Endothelial cell of umbilical vein (primary cell): ENCODE measurements around the gene NDUFAF2. TPM values are rescaled to one million over a fixed set of nuclear protein-coding genes. Genes with fewer than 3 reads are reported as not detected.
"Not testable (repeated sequence)": the region's sequence is repeated elsewhere in the genome, so short reads cannot be mapped to it uniquely, and the experiment has no call there.

Experiments used
- BruUV-seq: library from RNA; stranded (reverse); fragments of 400-500 nt; replicated peaks from 2 replicates; lab custom pipeline; 2021; lab: Mats Ljungman, UMichigan
- CTCF ChIA-PET: fragments of 300-600, 350-600 bp; sonication (Branson Sonifier 250); formaldehyde crosslinking; loops from one replicate; lab custom pipeline; 2021; ENCODE audit warnings: antibody characterized with exemption, inconsistent platforms; lab: Charles Lee
- POLR2A ChIA-PET: fragments of 300-600, 350-600 bp; sonication (Branson Sonifier 250); formaldehyde crosslinking; loops from one replicate; lab custom pipeline; 2021; ENCODE audit warnings: antibody characterized with exemption, inconsistent platforms; lab: Charles Lee
- DNase-seq: peaks from one replicate; pipeline ENCODE4 v3.0.0-alpha.2; 2011; ENCODE audit warnings: low read depth, low spot score
- FAIRE-seq: peaks from 2 replicates; lab custom pipeline; 2011; peaks lifted over from hg19 to GRCh38; lab: Jason Lieb, UNC
- H2AFZ ChIP-seq: 2 replicates; pipeline ENCODE4 v1.6.0; 2012; ENCODE audit warnings: low read depth, low read length, control low read depth, inconsistent platforms
- H3K27ac ChIP-seq: 2 replicates; pipeline ENCODE4 v1.5.1; 2011; ENCODE audit warnings: low read depth, mild to moderate bottlenecking, control low read depth, low read length, moderate library complexity; ENCODE audit not compliant: insufficient read depth
- H3K27me3 ChIP-seq, 2 experiments: 2 replicates each; pipeline versions ENCODE4 v1.6.0 to v1.6.1; 2011; ENCODE audit warnings: low read length in 2 of 2, mixed read lengths in 1 of 2; ENCODE audit not compliant: control insufficient read depth in 2 of 2, insufficient read depth in 2 of 2
- H3K36me3 ChIP-seq, 2 experiments: 2 replicates in 1 of 2; 3 replicates in 1 of 2; pipeline ENCODE4 v1.5.1; 2011; ENCODE audit warnings: low read length in 2 of 2, mild to moderate bottlenecking in 1 of 2, moderate library complexity in 1 of 2; ENCODE audit not compliant: control insufficient read depth in 2 of 2, insufficient read depth in 2 of 2; ENCODE audit errors: extremely low read depth in 1 of 2
- H3K4me1 ChIP-seq: 3 replicates; pipeline ENCODE4 v1.5.1; 2011; ENCODE audit warnings: mild to moderate bottlenecking, low read length; ENCODE audit not compliant: control insufficient read depth, insufficient read depth; ENCODE audit errors: extremely low read depth
- H3K4me2 ChIP-seq: 2 replicates; pipeline ENCODE4 v1.6.1; 2011; ENCODE audit warnings: low read length, control low read depth, mixed read lengths; ENCODE audit not compliant: insufficient read depth
- H3K4me3 ChIP-seq, 3 experiments: fragments of 200-600 bp in 1 of 3; sonication (generic), shearing (Covaris generic) in 1 of 3; replicated peaks in 1 of 3; 2 replicates each; pipeline ENCODE4 v1.5.1; 2011 to 2016; ENCODE audit warnings: control low read depth in 3 of 3, low read length in 3 of 3, mild to moderate bottlenecking in 2 of 3, inconsistent platforms in 1 of 3, low read depth in 1 of 3, moderate library complexity in 1 of 3; ENCODE audit not compliant: insufficient read depth in 1 of 3
- H3K79me2 ChIP-seq: 2 replicates; pipeline ENCODE4 v1.6.0; 2012; ENCODE audit warnings: low read length, inconsistent platforms; ENCODE audit not compliant: control insufficient read depth, insufficient read depth
- H3K9ac ChIP-seq: replicated peaks from 2 replicates; pipeline ENCODE3; 2011; ENCODE audit warnings: low read length, control low read depth; ENCODE audit not compliant: insufficient read depth; ENCODE audit errors: extremely low read depth
- H3K9me1 ChIP-seq: replicated peaks from 3 replicates; pipeline ENCODE4 v1.6.0; 2011; ENCODE audit warnings: mild to moderate bottlenecking, low read length; ENCODE audit not compliant: control insufficient read depth, insufficient read depth; ENCODE audit errors: extremely low read depth
- H3K9me3 ChIP-seq: replicated peaks from 2 replicates; pipeline ENCODE4 v1.5.1; 2012; ENCODE audit warnings: low read length, inconsistent platforms; ENCODE audit not compliant: control insufficient read depth, insufficient read depth
- H4K20me1 ChIP-seq: replicated peaks from 2 replicates; pipeline ENCODE3; 2011; ENCODE audit warnings: mild to moderate bottlenecking, low read length; ENCODE audit not compliant: control insufficient read depth, insufficient read depth; ENCODE audit errors: extremely low read depth
- CTCF ChIP-seq, 2 donors: IDR thresholded peaks; 1 replicate in 1 of 2; 2 replicates in 1 of 2; pipeline ENCODE4 v1.5.1; 2011; ENCODE audit warnings: low read length in 2 of 2, mild to moderate bottlenecking in 2 of 2, moderate library complexity in 2 of 2, control low read depth in 1 of 2, inconsistent platforms in 1 of 2, low read depth in 1 of 2; ENCODE audit not compliant: insufficient read depth in 1 of 2; ENCODE audit errors: extremely low read depth in 1 of 2
- EZH2 ChIP-seq: IDR thresholded peaks from 2 replicates; pipeline ENCODE4 v1.6.1; 2012; ENCODE audit warnings: borderline replicate concordance, low read depth, mild to moderate bottlenecking, moderate library complexity, low read length, inconsistent platforms; ENCODE audit not compliant: severe bottlenecking
- FOS ChIP-seq: IDR thresholded peaks from 2 replicates; pipeline ENCODE4 v1.6.1; 2011; ENCODE audit warnings: mild to moderate bottlenecking, low read length, moderate library complexity, borderline replicate concordance; ENCODE audit not compliant: insufficient read depth
- GATA2 ChIP-seq: IDR thresholded peaks from 2 replicates; pipeline ENCODE4 v1.7.0; 2011; ENCODE audit warnings: low read depth, mild to moderate bottlenecking, moderate library complexity, mixed read lengths, low read length; ENCODE audit not compliant: insufficient read length, insufficient read depth
- JUN ChIP-seq: IDR thresholded peaks from 2 replicates; pipeline ENCODE4 v1.6.1; 2011; ENCODE audit warnings: borderline replicate concordance, low read depth; ENCODE audit not compliant: insufficient read length, insufficient read depth
- MYC ChIP-seq: IDR thresholded peaks from one replicate; pipeline ENCODE4 v1.6.1; 2011; ENCODE audit warnings: mild to moderate bottlenecking, low read depth, low read length
- POLR2A ChIP-seq: IDR thresholded peaks from 2 replicates; pipeline ENCODE4 v1.6.1; 2012; ENCODE audit warnings: low read depth, mild to moderate bottlenecking, control low read depth, low read length
- POLR2AphosphoS5 ChIP-seq: IDR thresholded peaks from 2 replicates; pipeline ENCODE4 v1.6.1; 2012; ENCODE audit warnings: low read depth, mild to moderate bottlenecking, control low read depth, low read length, moderate library complexity; ENCODE audit not compliant: insufficient read depth
- dilution Hi-C: fragments of 300-500 bp; cut with MboI; formaldehyde crosslinking; loops from one replicate; pipeline ENCODE4 v1.15.0; 2019; ENCODE audit warnings: low sequenced_read_pairs; ENCODE audit not compliant: extremely low pct_ligation_motif_present
- intact Hi-C: fragments of 100-400 bp; cut with micrococcal nuclease; formaldehyde crosslinking; loops from one replicate; pipeline ENCODE4 v1.10.0; 2022
- polyA plus RNA-seq, 4 experiments: library from polyadenylated mRNA; depleted of rRNA in 3 of 4; stranded (reverse) in 3 of 4; unstranded in 1 of 4; fragments of >200 nt; gene quantifications; 2 replicates each; pipeline versions ENCODE4 v1.2.1 to v1.2.3, GENCODE V29; 2011 to 2012; ENCODE audit warnings: missing spikeins in 1 of 4
- total RNA-seq: library from RNA; stranded (reverse); gene quantifications from 2 replicates; pipeline ENCODE4 v1.2.3, GENCODE V29; 2021
- TF ChIP-seq, protein P1 (sequence below): IDR thresholded peaks from 2 replicates; pipeline ENCODE4 v1.6.1; 2011; ENCODE audit not compliant: insufficient read depth, insufficient read length

The NDUFAF2 gene
- total and polyA plus RNA-seq, 2 donors (not counting 3 experiments of a cell fraction or from before 2014, with no cell fraction given), result 10.7 to 39.9 TPM

- no peaks in the 10 kb centered on the region for H4K20me1 ChIP-seq
- no peaks in the 10 kb centered on the region for H3K36me3 ChIP-seq
- no peak overlapping the region for H3K4me2 ChIP-seq
- no peaks in the 10 kb centered on the region for H3K4me1 ChIP-seq
- dilution Hi-C loops, result no loop called here
- no peaks in the 10 kb centered on the region for H3K9me1 ChIP-seq
- H3K9ac ChIP-seq, result no peak overlapping the region
- ChIA-PET CTCF (no interaction called here), POLR2A (no interaction called here)
- no peak overlapping the region for H2AFZ ChIP-seq
- TF ChIP-seq GATA2 (no peak), FOS (no peak), JUN (no peak), CTCF (IDR thresholded peaks at IDR 0.05; ENCODE audit: extremely low read depth in 1 of 2, insufficient read depth in 1 of 2, low read depth in 1 of 2, low read length in 2 of 2) (no peak), POLR2AphosphoS5 (no peak), MYC (no peak), EZH2 (no peak), POLR2A (no peak)
- TF ChIP-seq, protein P1, sequence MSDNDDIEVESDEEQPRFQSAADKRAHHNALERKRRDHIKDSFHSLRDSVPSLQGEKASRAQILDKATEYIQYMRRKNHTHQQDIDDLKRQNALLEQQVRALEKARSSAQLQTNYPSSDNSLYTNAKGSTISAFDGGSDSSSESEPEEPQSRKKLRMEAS, result no peak
- H3K27me3 ChIP-seq, result no peaks in the 10 kb centered on the region
- H3K27ac ChIP-seq, result no peak overlapping the region
- no peak for FAIRE-seq
- intact Hi-C loops, result no loop called here
- H3K9me3 ChIP-seq, result no peaks in the 10 kb centered on the region
- no peaks in the 10 kb centered on the region for H3K79me2 ChIP-seq
- H3K4me3 ChIP-seq, result no peak overlapping the region
- BruUV-seq, result no TSS peak
- no peak for DNase-seq
These were observed 241.6 kb downstream of the NDUFAF2 start for GRCh38 chr5:61186634-61187033.

- FAIRE-seq, H3K79me2 ChIP-seq, H3K4me1 ChIP-seq, dilution Hi-C loops, CTCF ChIA-PET, BruUV-seq, intact Hi-C loops, H3K4me3 ChIP-seq, H3K27me3 ChIP-seq, H2AFZ ChIP-seq, H3K4me2 ChIP-seq, H3K9me1 ChIP-seq, H3K9me3 ChIP-seq, DNase-seq, H4K20me1 ChIP-seq, POLR2A ChIA-PET, H3K9ac ChIP-seq, H3K27ac ChIP-seq, H3K36me3 ChIP-seq: not testable (repeated sequence)
These were observed 242.3 kb downstream of the NDUFAF2 start for GRCh38 chr5:61187352-61187751.

DNA sequence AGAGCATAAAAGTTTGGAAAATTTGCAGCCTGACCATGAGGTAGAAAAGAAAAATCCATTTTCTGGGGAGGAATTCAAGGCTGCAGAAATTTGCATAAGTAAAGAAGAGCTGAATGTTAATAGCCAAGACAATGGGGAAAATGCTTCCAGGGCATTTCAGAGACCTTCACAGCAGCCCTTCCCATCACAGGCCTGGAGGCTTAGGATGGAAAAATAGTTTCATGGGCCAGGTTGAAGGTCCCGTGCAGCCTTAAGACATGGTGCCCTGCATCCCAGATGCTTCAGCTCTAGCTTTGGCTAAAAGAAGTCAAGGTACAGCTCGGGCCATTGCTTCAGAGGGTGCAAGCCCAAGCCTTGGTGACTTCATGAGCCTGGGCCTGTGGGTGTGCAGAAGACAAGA is 242.8 kb downstream of the NDUFAF2 start:
- CTCF ChIA-PET, POLR2A ChIA-PET, BruUV-seq: not testable (repeated sequence)

More for the DNA sequence above, 242.8 kb downstream of the NDUFAF2 start:
- FAIRE-seq, DNase-seq, intact Hi-C loops, H3K27ac ChIP-seq, H3K9ac ChIP-seq, H3K79me2 ChIP-seq, H3K4me3 ChIP-seq, H3K27me3 ChIP-seq, dilution Hi-C loops, H3K36me3 ChIP-seq, H3K4me1 ChIP-seq, H3K9me3 ChIP-seq, H3K9me1 ChIP-seq, H2AFZ ChIP-seq, H4K20me1 ChIP-seq, H3K4me2 ChIP-seq: not testable (repeated sequence)
